OCI-LY3 (cell line): ENCODE results near the gene CXCL10.
A peak's percentile ranks its signal among the peaks of the same experiment; 100 is the strongest.
"Not testable (repeated sequence)": the region's sequence is repeated elsewhere in the genome, so short reads cannot be mapped to it uniquely, and the experiment has no call there.

ENCODE experiments used
- H2AFZ ChIP-seq: fragments of 200-600, 300-600 bp; shearing (Covaris generic); 2 replicates; pipeline ENCODE4 v1.6.0; 2014; ENCODE audit warnings: antibody characterized with exemption, low read depth, low read length
- H3K27ac ChIP-seq: fragments of 200-600, 300-600 bp; sonication (generic); 2 replicates; pipeline ENCODE4 v1.5.1; 2014; ENCODE audit warnings: mild to moderate bottlenecking, low read length, moderate library complexity, mixed read lengths
- H3K27me3 ChIP-seq: fragments of 200-600, 300-600 bp; sonication (generic); 2 replicates; pipeline ENCODE4 v1.6.1; 2014; ENCODE audit warnings: low read depth, low read length, mixed read lengths
- H3K36me3 ChIP-seq: fragments of 200-600, 300-600 bp; sonication (generic); replicated peaks from 2 replicates; pipeline ENCODE3; 2014; ENCODE audit warnings: low read depth, low read length, mixed read lengths
- H3K4me1 ChIP-seq: fragments of 300-600, 200-600 bp; sonication (generic); 2 replicates; pipeline ENCODE4 v1.6.1; 2014; ENCODE audit warnings: low read length, mixed read lengths
- H3K4me2 ChIP-seq: fragments of 200-600, 300-600 bp; sonication (generic); 2 replicates; pipeline ENCODE4 v1.6.1; 2014; ENCODE audit warnings: low read length, mixed read lengths
- H3K4me3 ChIP-seq: fragments of 300-600, 200-600 bp; sonication (generic); 2 replicates; pipeline ENCODE4 v1.5.1; 2014; ENCODE audit warnings: antibody characterized with exemption, mild to moderate bottlenecking, low read length, moderate library complexity
- H3K79me2 ChIP-seq: fragments of 300-600, 200-600 bp; shearing (Covaris generic); 2 replicates; pipeline ENCODE4 v1.6.1; 2014; ENCODE audit warnings: mild to moderate bottlenecking, low read length, mixed read lengths
- H3K9ac ChIP-seq: fragments of 300-600, 200-600 bp; shearing (Covaris generic); 2 replicates; pipeline ENCODE4 v1.6.0; 2014; ENCODE audit warnings: mild to moderate bottlenecking, low read length, moderate library complexity
- H3K9me3 ChIP-seq: fragments of 200-600, 300-600 bp; shearing (Covaris generic); 2 replicates; pipeline ENCODE4 v1.6.1; 2014; ENCODE audit warnings: low read length, mixed read lengths; ENCODE audit not compliant: insufficient read depth
- H4K20me1 ChIP-seq: fragments of 200-600, 300-600 bp; sonication (generic); 2 replicates; pipeline ENCODE4 v1.6.1; 2016; ENCODE audit warnings: low read length, mixed read lengths; ENCODE audit not compliant: insufficient read depth
- EZH2phosphoT487 ChIP-seq: fragments of 200-600 bp; shearing (Covaris generic); IDR thresholded peaks from 2 replicates; pipeline ENCODE4 v1.6.1; 2018; ENCODE audit warnings: antibody characterized with exemption, mixed run types, low read depth
- TF ChIP-seq, protein P1 (sequence below): fragments of 200-600, 300-600 bp; sonication (generic); IDR thresholded peaks from 2 replicates; pipeline ENCODE4 v1.5.1; 2014; ENCODE audit warnings: antibody characterized with exemption, low read length, low read depth

CXCL10 gene

DNA sequence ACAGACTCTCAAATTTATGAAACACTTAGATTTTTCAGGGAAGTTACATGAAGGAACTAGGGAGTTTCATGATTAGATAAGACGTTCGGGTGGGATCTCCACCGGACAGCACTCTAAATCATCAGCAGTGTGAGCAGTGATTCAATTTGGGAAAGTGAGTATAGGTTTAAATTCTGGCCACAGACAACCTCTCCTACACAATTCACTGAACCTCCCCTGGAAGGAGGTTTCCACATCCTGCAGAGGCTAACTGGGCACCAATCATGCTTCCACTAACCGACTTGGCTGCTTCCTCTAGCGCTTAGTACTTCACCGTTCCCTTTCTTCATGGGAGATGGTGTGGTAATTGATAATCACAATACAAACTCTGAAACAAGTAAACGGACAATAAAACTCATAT, 21.6 kb downstream of the CXCL10 start:
- H3K9me3 ChIP-seq: no peaks in the 10 kb centered on the region
- H3K4me3 ChIP-seq: no peak overlapping the region
- H3K4me1 ChIP-seq: peaks cover 66% of the 10 kb centered on the region
- H4K20me1 ChIP-seq: no peaks in the 10 kb centered on the region
- H3K27me3 ChIP-seq: no peaks in the 10 kb centered on the region
- no peaks in the 10 kb centered on the region for H3K79me2 ChIP-seq
- H3K9ac ChIP-seq: no peak overlapping the region
- no peak overlapping the region for H3K4me2 ChIP-seq
- no peak overlapping the region; the same call in 1 of the 2 replicates for H2AFZ ChIP-seq
- no peak overlapping the region for H3K27ac ChIP-seq
- TF ChIP-seq, protein P1, sequence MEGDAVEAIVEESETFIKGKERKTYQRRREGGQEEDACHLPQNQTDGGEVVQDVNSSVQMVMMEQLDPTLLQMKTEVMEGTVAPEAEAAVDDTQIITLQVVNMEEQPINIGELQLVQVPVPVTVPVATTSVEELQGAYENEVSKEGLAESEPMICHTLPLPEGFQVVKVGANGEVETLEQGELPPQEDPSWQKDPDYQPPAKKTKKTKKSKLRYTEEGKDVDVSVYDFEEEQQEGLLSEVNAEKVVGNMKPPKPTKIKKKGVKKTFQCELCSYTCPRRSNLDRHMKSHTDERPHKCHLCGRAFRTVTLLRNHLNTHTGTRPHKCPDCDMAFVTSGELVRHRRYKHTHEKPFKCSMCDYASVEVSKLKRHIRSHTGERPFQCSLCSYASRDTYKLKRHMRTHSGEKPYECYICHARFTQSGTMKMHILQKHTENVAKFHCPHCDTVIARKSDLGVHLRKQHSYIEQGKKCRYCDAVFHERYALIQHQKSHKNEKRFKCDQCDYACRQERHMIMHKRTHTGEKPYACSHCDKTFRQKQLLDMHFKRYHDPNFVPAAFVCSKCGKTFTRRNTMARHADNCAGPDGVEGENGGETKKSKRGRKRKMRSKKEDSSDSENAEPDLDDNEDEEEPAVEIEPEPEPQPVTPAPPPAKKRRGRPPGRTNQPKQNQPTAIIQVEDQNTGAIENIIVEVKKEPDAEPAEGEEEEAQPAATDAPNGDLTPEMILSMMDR: no peak
- TF ChIP-seq EZH2phosphoT487: no peak
- H3K36me3 ChIP-seq: peaks cover 8% of the 10 kb centered on the region

DNA sequence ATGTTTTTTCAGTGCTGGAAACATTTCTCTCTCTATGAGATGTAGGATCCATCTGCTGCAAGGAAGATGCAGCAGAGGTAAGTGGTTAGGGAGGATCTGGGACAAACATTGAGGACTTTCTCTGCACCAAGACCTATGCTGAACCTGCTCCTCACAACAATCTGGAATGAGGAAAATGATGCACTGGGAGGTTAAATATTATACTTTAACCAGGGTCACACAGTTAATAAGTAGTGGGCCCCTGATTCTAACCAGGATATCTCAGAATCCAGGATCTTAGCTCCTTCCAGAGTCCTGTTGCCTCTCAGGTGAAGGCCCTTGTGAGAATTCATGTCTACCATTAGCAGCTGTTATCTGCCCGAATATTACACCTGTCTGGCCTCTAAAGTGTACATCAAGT, 23.0 kb downstream of the CXCL10 start:
- no peaks in the 10 kb centered on the region for H3K79me2 ChIP-seq
- no peak overlapping the region for H3K4me3 ChIP-seq
- no peak overlapping the region for H3K9ac ChIP-seq
- H3K9me3 ChIP-seq: no peaks in the 10 kb centered on the region
- no peak overlapping the region for H3K4me2 ChIP-seq
- no peaks in the 10 kb centered on the region for H3K27me3 ChIP-seq
- H3K4me1 ChIP-seq: peaks cover 67% of the 10 kb centered on the region
- TF ChIP-seq, protein P1: no peak
- TF ChIP-seq EZH2phosphoT487: no peak
- H3K36me3 ChIP-seq: no peaks in the 10 kb centered on the region
- no peak overlapping the region for H2AFZ ChIP-seq
- peak overlapping the region; percentile 1; the same call in 1 of the 2 replicates for H3K27ac ChIP-seq
- no peaks in the 10 kb centered on the region for H4K20me1 ChIP-seq

DNA sequence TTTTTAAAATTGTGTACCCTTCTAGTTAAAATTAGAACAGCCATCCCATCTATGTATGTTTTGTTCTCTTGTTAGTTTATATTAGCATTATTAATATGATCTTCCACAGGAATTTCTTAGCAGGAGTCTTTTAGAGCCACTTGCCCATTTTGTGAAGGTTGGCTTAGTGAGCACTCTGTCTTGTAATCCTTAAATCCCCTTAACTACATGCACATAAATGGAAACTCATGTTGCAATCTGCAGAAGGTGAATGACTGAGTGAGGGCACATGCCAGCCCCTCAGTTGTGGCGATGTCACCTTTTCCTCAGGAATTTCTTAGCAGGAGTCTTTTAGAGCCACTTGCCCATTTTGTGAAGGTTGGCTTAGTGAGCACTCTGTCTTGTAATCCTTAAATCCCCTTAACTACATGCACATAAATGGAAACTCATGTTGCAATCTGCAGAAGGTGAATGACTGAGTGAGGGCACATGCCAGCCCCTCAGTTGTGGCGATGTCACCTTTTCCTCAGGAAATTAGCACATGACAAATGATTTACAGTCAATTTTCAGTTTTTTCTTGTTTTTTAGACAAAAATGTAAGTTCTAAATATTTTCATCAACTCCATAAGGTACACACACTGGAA, 24.7 kb downstream of the CXCL10 start:
- H3K27me3 ChIP-seq, H3K9ac ChIP-seq, H3K4me3 ChIP-seq, H3K9me3 ChIP-seq, H3K27ac ChIP-seq, H3K4me2 ChIP-seq, H3K79me2 ChIP-seq, H4K20me1 ChIP-seq, H3K36me3 ChIP-seq, H2AFZ ChIP-seq: not testable (repeated sequence)
- peaks cover 51% of the 10 kb centered on the region for H3K4me1 ChIP-seq

DNA sequence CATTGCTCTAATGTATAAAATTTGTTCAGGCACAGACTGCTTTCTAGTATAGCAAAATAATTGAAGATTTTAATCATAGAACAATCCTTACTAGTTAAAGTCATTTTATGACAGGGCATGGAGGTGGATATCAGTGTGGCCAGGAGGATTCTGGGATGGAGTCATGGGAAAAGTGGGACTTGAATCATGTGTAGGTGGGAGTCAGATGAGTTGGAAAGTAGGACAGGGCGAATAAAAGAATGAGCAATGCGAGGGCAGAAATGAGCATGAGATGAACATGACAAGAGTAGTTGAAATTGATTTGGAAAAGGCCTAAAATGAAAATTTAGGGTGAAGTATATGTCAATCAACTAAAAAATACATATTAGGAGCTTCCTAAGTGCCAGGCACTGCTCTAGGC, 25.4 kb downstream of the CXCL10 start:
- Histone ChIP-seq H3K4me2 (no peak overlapping the region), H3K9me3 (no peaks in the 10 kb centered on the region), H4K20me1 (no peaks in the 10 kb centered on the region), H3K9ac (no peak overlapping the region), H2AFZ (no peak overlapping the region), H3K27me3 (no peaks in the 10 kb centered on the region), H3K79me2 (no peaks in the 10 kb centered on the region), H3K36me3 (no peaks in the 10 kb centered on the region), H3K27ac (no peak overlapping the region), H3K4me1 (peaks cover 44% of the 10 kb centered on the region), H3K4me3 (no peak overlapping the region)
- TF ChIP-seq, protein P1: no peak
- TF ChIP-seq EZH2phosphoT487: no peak
